B cell (primary cell): ENCODE data around the gene OFD1. TPM values are rescaled to one million over a fixed set of nuclear protein-coding genes. Genes with fewer than 3 reads are reported as not detected.

Experiments used
- ATAC-seq: fragments of 200-7000 bp; cut with Tn5 transposase; one replicate; pipeline ENCODE4 v1.10.0; 2021; ENCODE audit warnings: low read depth, mild to moderate bottlenecking, moderate number of reproducible peaks, moderate library complexity
- CTCF ChIA-PET: fragments of 350-600 bp; sonication (Branson Sonifier 250); formaldehyde crosslinking; loops from one replicate; lab custom pipeline; 2021; ENCODE audit warnings: antibody characterized with exemption, inconsistent platforms; lab: Charles Lee
- POLR2A ChIA-PET: fragments of 350-600 bp; sonication (Branson Sonifier 250); formaldehyde crosslinking; loops from one replicate; lab custom pipeline; 2021; ENCODE audit warnings: antibody characterized with exemption; lab: Charles Lee
- DNase-seq: peaks from one replicate; pipeline ENCODE4 v3.0.0; 2013
- H2AFZ ChIP-seq: 2 replicates; pipeline ENCODE4 v1.6.1; 2012; ENCODE audit warnings: mild to moderate bottlenecking, low read depth, low read length; ENCODE audit not compliant: insufficient read depth, poor library complexity, severe bottlenecking
- H3K27ac ChIP-seq, 2 donors: 1 replicate in 1 of 2; 2 replicates in 1 of 2; pipeline ENCODE4 v1.5.1; 2012 to 2013; ENCODE audit warnings: low read length in 2 of 2, mild to moderate bottlenecking in 2 of 2, moderate library complexity in 1 of 2
- H3K27me3 ChIP-seq, 4 experiments: fragments of 200-600 bp in 1 of 4; sonication (generic) in 1 of 4; replicated peaks in 1 of 4; 1 replicate in 2 of 4; 2 replicates in 2 of 4; pipeline versions ENCODE4 v1.6.1 to v1.7.0; 2013 to 2016; ENCODE audit warnings: low read length in 3 of 4, mild to moderate bottlenecking in 2 of 4, mixed read lengths in 1 of 4, moderate library complexity in 1 of 4; ENCODE audit not compliant: insufficient read depth in 4 of 4, control insufficient read depth in 3 of 4; ENCODE audit errors: control extremely low read depth in 1 of 4
- H3K36me3 ChIP-seq, 2 experiments: replicated peaks in 1 of 2; 1 replicate in 1 of 2; 2 replicates in 1 of 2; pipeline versions ENCODE4 v1.6.1 to v1.7.1; 2013; ENCODE audit warnings: low read length in 1 of 2; ENCODE audit not compliant: insufficient read depth in 2 of 2, control insufficient read depth in 1 of 2; ENCODE audit errors: control extremely low read depth in 1 of 2, extremely low read depth in 1 of 2
- H3K4me1 ChIP-seq, 2 donors: fragments of 200-600 bp in 1 of 2; sonication (generic) in 1 of 2; 1 replicate in 1 of 2; 2 replicates in 1 of 2; pipeline versions ENCODE4 v1.5.1 to v1.6.1; 2013 to 2017; ENCODE audit warnings: low read length in 2 of 2; ENCODE audit not compliant: control insufficient read depth in 2 of 2, insufficient read depth in 2 of 2
- H3K4me2 ChIP-seq: replicated peaks from 2 replicates; pipeline ENCODE3; 2012; ENCODE audit warnings: mild to moderate bottlenecking, low read depth, low read length; ENCODE audit not compliant: poor library complexity, severe bottlenecking
- H3K4me3 ChIP-seq, 5 experiments: fragments of 200-600 bp in 1 of 5; sonication (generic) in 1 of 5; 1 replicate in 3 of 5; 2 replicates in 2 of 5; pipeline versions ENCODE4 v1.5.1 to v1.7.0; 2011 to 2016; ENCODE audit warnings: low read length in 4 of 5, mild to moderate bottlenecking in 4 of 5, low read depth in 2 of 5, control low read depth in 1 of 5, moderate library complexity in 1 of 5; ENCODE audit not compliant: insufficient read depth in 1 of 5; ENCODE audit errors: control extremely low read depth in 1 of 5, extremely low read depth in 1 of 5
- H3K79me2 ChIP-seq: fragments of 200-600 bp; sonication (generic); one replicate; pipeline ENCODE4 v1.6.0; 2016; ENCODE audit warnings: low read length; ENCODE audit not compliant: control insufficient read depth, insufficient read depth
- H3K9ac ChIP-seq: fragments of 200-600 bp; sonication (generic); 2 replicates; pipeline ENCODE4 v1.6.1; 2017; ENCODE audit warnings: mild to moderate bottlenecking, low read length, moderate library complexity
- H3K9me3 ChIP-seq, 3 donors: one replicate each; pipeline versions ENCODE4 v1.6.1 to v1.7.1; 2013; ENCODE audit warnings: low read length in 2 of 3; ENCODE audit not compliant: control insufficient read depth in 2 of 3, insufficient read depth in 1 of 3; ENCODE audit errors: control extremely low read depth in 1 of 3
- H4K20me1 ChIP-seq: 2 replicates; pipeline ENCODE4 v1.6.0; 2012; ENCODE audit warnings: mild to moderate bottlenecking, low read length; ENCODE audit not compliant: insufficient read depth, control insufficient read depth, poor library complexity, severe bottlenecking
- H3K27ac Mint-ChIP-seq: one replicate; pipeline ENCODE4 v1.8.0; 2021; ENCODE audit warnings: mixed read lengths
- H3K27me3 Mint-ChIP-seq: one replicate; pipeline ENCODE4 v1.8.0; 2021; ENCODE audit warnings: mixed read lengths
- H3K4me1 Mint-ChIP-seq: one replicate; pipeline ENCODE4 v1.8.0; 2021; ENCODE audit warnings: mixed read lengths
- H3K4me3 Mint-ChIP-seq: one replicate; pipeline ENCODE4 v1.8.0; 2021; ENCODE audit warnings: mixed read lengths
- H3K9me3 Mint-ChIP-seq: one replicate; pipeline ENCODE4 v1.8.0; 2022; ENCODE audit warnings: mixed read lengths; ENCODE audit not compliant: insufficient read depth
- EZH2 ChIP-seq: IDR thresholded peaks from 2 replicates; pipeline ENCODE4 v1.6.1; 2012; ENCODE audit warnings: borderline replicate concordance, low read depth, mild to moderate bottlenecking, moderate library complexity, low read length; ENCODE audit not compliant: insufficient read depth, poor library complexity, severe bottlenecking
- WGBS: methylation state at CpG from one replicate; pipeline ENCODE4 v1.1.5; 2013; ENCODE audit warnings: missing lambda C conversion rate; ENCODE audit not compliant: insufficient coverage; 5-methylcytosine and 5-hydroxymethylcytosine counted together
- intact Hi-C: fragments of 100-400 bp; cut with micrococcal nuclease; formaldehyde crosslinking; loops from one replicate; pipeline ENCODE4 v1.10.0; 2022
- polyA plus RNA-seq: library from polyadenylated mRNA; depleted of rRNA; stranded (reverse); fragments of >200 nt; gene quantifications from 2 replicates; pipeline ENCODE4 v1.2.3, GENCODE V29; 2012
- total RNA-seq, 2 donors: library from RNA; stranded (reverse); fragments of 120-200 nt in 1 of 2; gene quantifications; 1 replicate in 1 of 2; 2 replicates in 1 of 2; pipeline versions ENCODE4 v1.2.3 to v1.2.4, GENCODE V29; 2013 to 2022
- TF ChIP-seq, protein P1 (sequence below): fragments of 200-600 bp; IDR thresholded peaks from one replicate; pipeline ENCODE4 v1.8.0; 2022; ENCODE audit warnings: antibody characterized with exemption, mild to moderate bottlenecking

The OFD1 gene
- total and polyA plus RNA-seq, 2 donors (not counting 1 experiment from before 2014, with no cell fraction given), result 40.6 to 84.9 TPM

DNA sequence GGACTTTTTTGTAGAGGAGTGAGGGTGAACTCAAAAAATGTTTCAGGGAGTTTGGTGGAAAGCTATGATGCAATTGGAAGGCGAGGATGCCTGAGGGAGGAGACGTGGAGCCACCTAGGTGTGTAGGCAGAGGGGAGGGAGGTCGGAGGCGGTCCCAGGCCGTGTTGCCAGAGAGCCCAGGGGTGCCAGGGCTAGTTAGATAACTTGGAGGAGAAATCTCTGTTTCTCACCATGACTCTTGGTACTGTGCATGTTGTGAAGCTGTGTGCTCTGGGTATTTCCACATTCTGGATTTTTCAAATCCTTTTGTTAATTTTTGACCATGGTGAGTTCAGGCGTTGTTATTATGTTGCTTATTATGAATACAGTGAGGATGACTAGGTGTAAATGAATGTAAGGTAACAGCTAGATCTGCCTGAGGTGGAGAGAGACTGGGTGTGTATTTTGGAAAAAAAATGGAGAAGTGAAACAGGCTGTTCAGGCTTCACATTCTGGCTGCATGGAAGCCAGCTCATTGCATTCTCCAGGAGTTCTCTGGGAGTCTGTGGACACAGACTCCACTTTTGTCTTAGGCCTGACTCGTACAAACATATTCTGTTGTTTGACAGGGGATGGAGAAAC, 41.1 kb upstream of the OFD1 start:
- Histone ChIP-seq H3K27me3 (no peaks in the 10 kb centered on the region), H3K4me2 (peak overlapping the region; percentile 38), H2AFZ (no peak overlapping the region), H3K4me3 (no peak overlapping the region), H4K20me1 (peaks cover 7% of the 10 kb centered on the region), H3K27ac (peak overlapping the region; percentile 3 to 12), H3K79me2 (peaks cover 68% of the 10 kb centered on the region), H3K9ac (no peak overlapping the region), H3K36me3 (no peaks in the 10 kb centered on the region), H3K9me3 (no peaks in the 10 kb centered on the region), H3K4me1 (peaks cover 71 to 78% of the 10 kb centered on the region in 2 donors)
- H3K4me1 Mint-ChIP-seq, result peaks cover 73% of the 10 kb centered on the region
- peak; percentile 21 for DNase-seq
- H3K27ac Mint-ChIP-seq, result peak overlapping the region; percentile 78
- H3K4me3 Mint-ChIP-seq, result peak overlapping the region; percentile 53
- POLR2A ChIA-PET, result no interaction called here
- no peaks in the 10 kb centered on the region for H3K9me3 Mint-ChIP-seq
- intact Hi-C loops, result no loop called here
- CTCF ChIA-PET, result no interaction called here
- WGBS, result 60% methylated on average over 1 of the region's 7 CpGs
- no peaks in the 10 kb centered on the region for H3K27me3 Mint-ChIP-seq
- no peak for ATAC-seq
- TF ChIP-seq, protein P1, sequence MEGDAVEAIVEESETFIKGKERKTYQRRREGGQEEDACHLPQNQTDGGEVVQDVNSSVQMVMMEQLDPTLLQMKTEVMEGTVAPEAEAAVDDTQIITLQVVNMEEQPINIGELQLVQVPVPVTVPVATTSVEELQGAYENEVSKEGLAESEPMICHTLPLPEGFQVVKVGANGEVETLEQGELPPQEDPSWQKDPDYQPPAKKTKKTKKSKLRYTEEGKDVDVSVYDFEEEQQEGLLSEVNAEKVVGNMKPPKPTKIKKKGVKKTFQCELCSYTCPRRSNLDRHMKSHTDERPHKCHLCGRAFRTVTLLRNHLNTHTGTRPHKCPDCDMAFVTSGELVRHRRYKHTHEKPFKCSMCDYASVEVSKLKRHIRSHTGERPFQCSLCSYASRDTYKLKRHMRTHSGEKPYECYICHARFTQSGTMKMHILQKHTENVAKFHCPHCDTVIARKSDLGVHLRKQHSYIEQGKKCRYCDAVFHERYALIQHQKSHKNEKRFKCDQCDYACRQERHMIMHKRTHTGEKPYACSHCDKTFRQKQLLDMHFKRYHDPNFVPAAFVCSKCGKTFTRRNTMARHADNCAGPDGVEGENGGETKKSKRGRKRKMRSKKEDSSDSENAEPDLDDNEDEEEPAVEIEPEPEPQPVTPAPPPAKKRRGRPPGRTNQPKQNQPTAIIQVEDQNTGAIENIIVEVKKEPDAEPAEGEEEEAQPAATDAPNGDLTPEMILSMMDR, result no peak
- TF ChIP-seq EZH2, result no peak

DNA sequence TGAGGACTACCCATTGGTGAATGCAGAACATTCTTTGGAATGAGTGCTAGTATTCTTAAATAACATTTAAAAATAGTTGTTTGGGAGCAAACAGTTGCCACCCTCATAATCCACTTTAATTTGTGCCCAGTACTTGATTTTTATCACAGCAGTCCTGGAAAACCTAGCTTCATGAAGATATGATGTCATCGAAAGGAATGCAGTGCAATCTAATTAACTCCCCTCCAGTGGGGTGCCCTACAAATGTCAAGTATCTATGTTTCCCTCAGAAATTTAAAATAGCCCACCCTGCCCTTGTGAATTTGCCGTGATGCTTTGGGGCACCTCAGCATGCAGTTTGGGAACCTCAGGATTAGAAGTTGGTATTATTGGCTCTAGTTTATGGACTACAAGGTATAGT, 40.2 kb upstream of the OFD1 start:
- no peak overlapping the region for H3K27ac ChIP-seq
- H3K27ac Mint-ChIP-seq, result no peak overlapping the region
- no peak overlapping the region for H3K4me3 ChIP-seq
- ATAC-seq (no peak), DNase-seq (no peak)
- H3K9ac ChIP-seq, result no peak overlapping the region
- no peak overlapping the region for H2AFZ ChIP-seq
- no peak overlapping the region for H3K4me2 ChIP-seq
- H4K20me1 ChIP-seq, result peaks cover 16% of the 10 kb centered on the region
- no peaks in the 10 kb centered on the region for H3K27me3 ChIP-seq
- intact Hi-C loops, result no loop called here
- ChIA-PET POLR2A (no interaction called here), CTCF (no interaction called here)
- TF ChIP-seq, protein P1, result no peak
- no peak for TF ChIP-seq EZH2
- H3K36me3 ChIP-seq, result no peaks in the 10 kb centered on the region
- H3K79me2 ChIP-seq, result peaks cover 67% of the 10 kb centered on the region
- no peaks in the 10 kb centered on the region for H3K9me3 ChIP-seq
- no CpG with 5 or more reads among the region's 2 CpGs for WGBS
- H3K9me3 Mint-ChIP-seq, result no peaks in the 10 kb centered on the region
- no peak overlapping the region for H3K4me3 Mint-ChIP-seq
- H3K27me3 Mint-ChIP-seq, result no peaks in the 10 kb centered on the region
- H3K4me1 Mint-ChIP-seq, result peaks cover 79% of the 10 kb centered on the region
- H3K4me1 ChIP-seq, result peaks cover 78 to 85% of the 10 kb centered on the region in 2 donors
